GM19035 (cell line): Measurements from ENCODE around the gene DNAJC4.

ENCODE experiments used
- ATAC-seq: cut with Tn5 transposase; IDR thresholded peaks from one replicate; pipeline ENCODE4 v1.9.1; 2021; ENCODE audit not compliant: unreplicated experiment

DNAJC4 gene

DNA sequence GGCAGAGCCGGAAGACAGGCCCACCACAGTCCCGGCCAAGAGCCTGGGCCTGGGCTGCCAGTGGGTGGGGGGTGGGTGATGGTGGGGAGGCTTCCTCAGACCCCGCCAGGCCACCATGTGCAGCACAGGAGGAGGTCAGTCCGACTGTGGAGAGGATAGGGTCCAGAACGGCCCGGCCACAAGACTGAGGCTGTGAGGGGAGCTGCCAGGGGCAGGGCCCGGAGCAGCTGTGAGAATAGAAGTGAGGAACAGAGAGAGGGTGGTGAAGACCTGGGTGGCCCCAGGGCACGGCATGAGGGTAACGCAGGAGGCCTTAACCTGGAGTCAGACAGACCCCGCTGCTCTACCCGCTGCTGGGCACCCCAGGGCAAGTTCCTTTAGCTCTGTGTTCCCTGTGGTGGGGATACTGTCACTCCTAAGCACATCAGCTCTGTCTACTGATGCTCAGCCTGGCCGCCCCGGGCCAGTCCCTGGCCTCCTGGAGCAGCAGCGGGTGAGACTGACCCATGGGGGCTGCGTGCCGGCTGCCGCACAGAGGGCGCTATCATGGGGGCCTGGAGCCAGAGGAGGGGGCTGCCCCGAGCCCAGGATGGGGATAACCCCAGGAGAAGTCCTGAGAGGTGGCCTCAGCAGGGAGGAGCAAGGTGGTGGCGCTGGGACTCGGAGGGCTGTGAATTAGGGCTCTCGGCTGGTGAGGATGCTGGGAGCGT, 22.1 kb upstream of the DNAJC4 start:
- no peak for ATAC-seq

GRCh38 chr11:64208796-64209562, 21.4 kb upstream of the DNAJC4 start:
- ATAC-seq, result no peak

- ATAC-seq, result no peak
Measured at GRCh38 chr11:64209563-64209843, 20.8 kb upstream of the DNAJC4 start.

DNA sequence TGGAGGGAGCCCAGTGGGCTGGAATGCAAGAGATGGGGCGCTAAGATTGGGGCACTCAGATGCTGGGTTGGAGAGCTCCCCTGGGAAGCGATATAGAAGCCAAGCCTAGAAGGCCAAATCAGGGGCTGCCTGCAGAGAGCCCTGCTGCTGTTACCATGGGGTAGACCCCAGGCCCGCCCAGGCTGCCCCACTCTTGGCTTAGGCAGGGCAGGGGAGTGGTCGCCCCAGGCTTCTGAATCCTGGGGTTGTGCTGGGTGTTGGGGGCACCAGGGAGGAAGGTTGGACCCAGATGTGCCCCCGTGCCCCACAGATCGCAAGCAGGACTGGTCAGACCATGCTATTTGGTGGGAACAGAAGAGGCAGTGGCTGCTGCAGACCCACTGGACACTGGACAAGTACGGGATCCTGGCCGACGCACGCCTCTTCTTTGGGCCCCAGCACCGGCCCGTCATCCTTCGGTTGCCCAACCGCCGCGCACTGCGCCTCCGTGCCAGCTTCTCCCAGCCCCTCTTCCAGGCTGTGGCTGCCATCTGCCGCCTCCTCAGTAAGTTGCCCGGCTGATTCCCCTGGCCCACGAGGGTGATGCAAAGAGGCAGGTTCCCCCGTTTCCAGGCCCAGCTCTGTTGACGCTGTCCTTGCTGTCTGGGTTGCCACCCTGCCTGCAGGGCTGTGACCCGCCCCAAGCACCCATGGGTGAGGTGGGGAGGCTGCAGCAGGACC, 19.9 kb upstream of the DNAJC4 start:
- ATAC-seq, result no peak

DNA sequence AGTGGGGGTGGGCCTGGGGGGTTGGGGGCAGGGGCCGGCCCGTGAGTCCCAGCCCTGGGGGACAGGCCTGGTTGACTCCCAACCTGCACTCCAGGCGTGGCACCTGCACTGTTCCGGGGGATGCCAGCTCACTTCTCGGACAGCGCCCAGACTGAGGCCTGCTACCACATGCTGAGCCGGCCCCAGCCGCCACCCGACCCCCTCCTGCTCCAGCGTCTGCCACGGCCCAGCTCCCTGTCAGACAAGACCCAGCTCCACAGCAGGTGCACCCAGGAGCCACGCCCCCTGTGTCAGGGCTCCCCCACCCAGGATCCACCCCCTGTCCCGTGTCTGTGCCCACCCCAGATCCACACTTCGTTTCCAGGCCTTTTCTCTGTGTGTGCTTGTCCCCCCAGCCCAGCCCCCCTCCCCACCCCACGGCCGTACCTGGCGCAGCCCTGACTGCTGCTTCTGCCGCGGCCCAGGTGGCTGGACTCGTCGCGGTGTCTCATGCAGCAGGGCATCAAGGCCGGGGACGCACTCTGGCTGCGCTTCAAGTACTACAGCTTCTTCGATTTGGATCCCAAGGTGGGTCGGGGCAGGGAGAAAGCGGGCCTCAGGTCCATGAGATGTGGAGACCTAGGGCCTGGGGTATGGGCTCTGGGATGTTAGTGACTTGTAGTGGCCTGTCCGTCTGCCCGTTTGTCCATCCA, 19.0 kb upstream of the DNAJC4 start:
- ATAC-seq, result no peak

DNA sequence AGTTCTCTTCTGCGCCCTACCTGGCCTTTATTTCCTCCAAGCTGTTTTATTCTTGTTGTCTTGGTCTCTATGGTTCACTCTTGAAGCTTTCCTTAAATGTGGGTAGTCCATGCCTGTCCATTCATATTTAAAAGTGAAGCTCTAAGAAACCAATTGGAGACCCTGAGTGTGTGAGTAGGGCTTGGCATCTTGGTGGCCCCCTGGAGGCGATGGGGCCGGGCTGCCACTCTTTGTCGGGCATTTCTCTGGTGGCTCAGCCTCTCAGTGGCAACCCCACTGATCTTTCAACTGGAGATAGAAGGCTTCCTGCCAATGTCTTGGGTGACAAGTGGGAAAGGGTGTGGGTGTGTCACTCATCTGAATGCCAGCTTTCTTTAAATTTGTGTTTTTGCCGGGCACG, 13.5 kb upstream of the DNAJC4 start:
- no peak for ATAC-seq

- ATAC-seq, result no peak
Measured at GRCh38 chr11:64218628-64219353, 11.6 kb upstream of the DNAJC4 start.

- no peak for ATAC-seq
Measured at GRCh38 chr11:64219354-64219684, 11.0 kb upstream of the DNAJC4 start.

GRCh38 chr11:64219755-64220154, 10.6 kb upstream of the DNAJC4 start:
- ATAC-seq, result no peak

DNA sequence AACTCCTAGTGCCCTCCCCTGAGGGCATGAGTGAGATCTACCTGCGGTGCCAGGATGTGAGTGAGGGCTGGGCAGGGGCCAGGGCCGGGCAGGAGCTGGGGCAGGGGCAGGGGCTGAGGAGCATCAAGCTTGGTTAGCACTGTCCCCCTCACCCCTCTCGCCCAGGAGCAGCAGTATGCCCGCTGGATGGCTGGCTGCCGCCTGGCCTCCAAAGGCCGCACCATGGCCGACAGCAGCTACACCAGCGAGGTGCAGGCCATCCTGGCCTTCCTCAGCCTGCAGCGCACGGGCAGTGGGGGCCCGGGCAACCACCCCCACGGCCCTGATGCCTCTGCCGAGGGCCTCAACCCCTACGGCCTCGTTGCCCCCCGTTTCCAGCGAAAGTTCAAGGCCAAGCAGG, 10.1 kb upstream of the DNAJC4 start:
- no peak for ATAC-seq

GRCh38 chr11:64220798-64221197, 9.6 kb upstream of the DNAJC4 start:
- no peak for ATAC-seq

DNA sequence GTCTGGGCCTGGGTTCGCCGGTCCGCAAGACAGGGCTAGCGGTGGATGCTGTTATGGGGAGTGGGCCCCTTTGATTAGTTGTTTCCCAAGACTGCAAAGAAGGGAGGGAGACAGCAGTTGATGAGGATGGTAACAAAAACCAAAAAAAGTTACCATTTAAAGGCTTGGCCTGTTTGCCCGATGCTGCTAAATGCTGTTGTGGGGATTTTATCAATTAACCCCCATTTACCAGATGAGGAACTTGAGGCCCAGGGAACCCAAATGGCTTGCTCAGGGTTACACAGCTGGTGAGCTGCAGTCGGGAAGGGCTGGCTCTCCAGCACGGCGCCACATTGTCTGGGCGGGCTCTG, 7.7 kb upstream of the DNAJC4 start:
- ATAC-seq, result no peak

GRCh38 chr11:64223001-64223651, 7.2 kb upstream of the DNAJC4 start:
- ATAC-seq, result no peak

- no peak for ATAC-seq
Measured at GRCh38 chr11:64224151-64224890, 6.0 kb upstream of the DNAJC4 start.

DNA sequence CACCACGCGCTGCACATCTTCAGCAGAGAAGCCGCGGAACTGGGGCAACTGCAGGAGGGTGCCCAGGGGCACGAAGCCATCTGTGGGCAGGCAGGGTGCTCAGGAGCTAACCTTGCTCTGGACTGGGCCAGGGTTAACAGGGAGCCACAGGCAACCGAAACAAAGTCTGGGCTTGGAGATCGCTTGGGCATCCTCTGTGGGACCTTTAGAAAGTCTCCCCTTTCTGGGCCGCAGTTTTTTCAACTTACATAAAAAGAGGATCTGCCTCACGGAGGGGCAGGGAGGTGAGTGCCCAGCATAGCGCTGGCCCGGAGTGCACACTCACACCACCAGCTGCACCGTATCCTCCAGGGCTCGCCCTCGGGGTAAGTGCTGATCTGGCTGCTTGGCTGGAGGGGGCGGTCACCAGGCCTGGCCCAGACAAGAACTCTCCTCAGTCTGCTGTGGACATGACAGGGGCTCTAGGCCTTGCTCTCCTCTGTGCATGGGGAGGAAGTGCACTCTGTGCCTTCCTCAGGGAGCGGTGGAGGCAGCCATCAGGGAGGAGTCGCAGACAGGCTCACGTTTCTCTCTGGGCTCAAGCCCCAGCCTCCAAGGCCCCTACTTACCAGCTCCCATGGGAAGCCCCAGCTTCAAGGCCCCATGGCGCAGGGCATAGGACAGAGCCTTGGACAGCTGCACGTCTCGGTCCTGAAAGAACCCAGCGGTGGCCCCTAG, 5.3 kb upstream of the DNAJC4 start:
- no peak for ATAC-seq

GRCh38 chr11:64225608-64226506, 4.5 kb upstream of the DNAJC4 start, which contains the start of the genes NUDT22 and TRPT1:
TSS of gene NUDT22 (plus strand) at chr11:64226274. CDS start at chr11:64226653, 379 bp downstream.
TSS of gene TRPT1 (minus strand) at chr11:64226186. CDS start at chr11:64225860, 326 bp downstream.
- ATAC-seq, result peak; percentile 40

GRCh38 chr11:64226507-64227051, 3.8 kb upstream of the DNAJC4 start:
- ATAC-seq, result peak; percentile 32
